Measurements from ENCODE around the gene ACTL7A.
"Not testable (repeated sequence)": the region's sequence is repeated elsewhere in the genome, so short reads cannot be mapped to it uniquely, and the experiment has no call there.

GRCh38 chr9:108886594-108887271, 24.7 kb downstream of the ACTL7A start:
- not testable (repeated sequence) for TF ChIP-seq CTCF (IDR thresholded peaks at IDR 0.05; ENCODE audit: poor library complexity, severe bottlenecking); POLR2AphosphoS5 (IDR thresholded peaks at IDR 0.05); RAD21 (conservative IDR thresholded peaks at IDR 0.05); SMC3 (conservative IDR thresholded peaks at IDR 0.05; ENCODE audit: poor library complexity)

Data from neural cell (in vitro differentiated cells).